ENCODE data around the gene TTC12. TPM values are rescaled to one million over a fixed set of nuclear protein-coding genes. Genes with fewer than 3 reads are reported as not detected.
A peak's percentile ranks its signal among the peaks of the same experiment; 100 is the strongest.

The TTC12 gene, protein sequence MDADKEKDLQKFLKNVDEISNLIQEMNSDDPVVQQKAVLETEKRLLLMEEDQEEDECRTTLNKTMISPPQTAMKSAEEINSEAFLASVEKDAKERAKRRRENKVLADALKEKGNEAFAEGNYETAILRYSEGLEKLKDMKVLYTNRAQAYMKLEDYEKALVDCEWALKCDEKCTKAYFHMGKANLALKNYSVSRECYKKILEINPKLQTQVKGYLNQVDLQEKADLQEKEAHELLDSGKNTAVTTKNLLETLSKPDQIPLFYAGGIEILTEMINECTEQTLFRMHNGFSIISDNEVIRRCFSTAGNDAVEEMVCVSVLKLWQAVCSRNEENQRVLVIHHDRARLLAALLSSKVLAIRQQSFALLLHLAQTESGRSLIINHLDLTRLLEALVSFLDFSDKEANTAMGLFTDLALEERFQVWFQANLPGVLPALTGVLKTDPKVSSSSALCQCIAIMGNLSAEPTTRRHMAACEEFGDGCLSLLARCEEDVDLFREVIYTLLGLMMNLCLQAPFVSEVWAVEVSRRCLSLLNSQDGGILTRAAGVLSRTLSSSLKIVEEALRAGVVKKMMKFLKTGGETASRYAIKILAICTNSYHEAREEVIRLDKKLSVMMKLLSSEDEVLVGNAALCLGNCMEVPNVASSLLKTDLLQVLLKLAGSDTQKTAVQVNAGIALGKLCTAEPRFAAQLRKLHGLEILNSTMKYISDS
- total RNA-seq (2022): 19.4 and 20.8 TPM in 2 replicates
- percentile 74 among the genes with signal in this experiment for Bru-seq, nascent RNA
- BruChase-seq, experiment 1, labeled RNA remaining after a 2-hour chase: percentile 62 among the genes with signal in this experiment
- BruChase-seq, experiment 2, labeled RNA remaining after a 6-hour chase: percentile 48 among the genes with signal in this experiment
- long read RNA-seq, transcript TTC12-219 (22 exons, 2,315 nt): major isoform, 6 of 15 reads
- long read RNA-seq, partial matches to known transcripts: 2 of 15 reads
- long read RNA-seq, other reads (novel, unspliced or antisense): 7 of 15 reads

DNA sequence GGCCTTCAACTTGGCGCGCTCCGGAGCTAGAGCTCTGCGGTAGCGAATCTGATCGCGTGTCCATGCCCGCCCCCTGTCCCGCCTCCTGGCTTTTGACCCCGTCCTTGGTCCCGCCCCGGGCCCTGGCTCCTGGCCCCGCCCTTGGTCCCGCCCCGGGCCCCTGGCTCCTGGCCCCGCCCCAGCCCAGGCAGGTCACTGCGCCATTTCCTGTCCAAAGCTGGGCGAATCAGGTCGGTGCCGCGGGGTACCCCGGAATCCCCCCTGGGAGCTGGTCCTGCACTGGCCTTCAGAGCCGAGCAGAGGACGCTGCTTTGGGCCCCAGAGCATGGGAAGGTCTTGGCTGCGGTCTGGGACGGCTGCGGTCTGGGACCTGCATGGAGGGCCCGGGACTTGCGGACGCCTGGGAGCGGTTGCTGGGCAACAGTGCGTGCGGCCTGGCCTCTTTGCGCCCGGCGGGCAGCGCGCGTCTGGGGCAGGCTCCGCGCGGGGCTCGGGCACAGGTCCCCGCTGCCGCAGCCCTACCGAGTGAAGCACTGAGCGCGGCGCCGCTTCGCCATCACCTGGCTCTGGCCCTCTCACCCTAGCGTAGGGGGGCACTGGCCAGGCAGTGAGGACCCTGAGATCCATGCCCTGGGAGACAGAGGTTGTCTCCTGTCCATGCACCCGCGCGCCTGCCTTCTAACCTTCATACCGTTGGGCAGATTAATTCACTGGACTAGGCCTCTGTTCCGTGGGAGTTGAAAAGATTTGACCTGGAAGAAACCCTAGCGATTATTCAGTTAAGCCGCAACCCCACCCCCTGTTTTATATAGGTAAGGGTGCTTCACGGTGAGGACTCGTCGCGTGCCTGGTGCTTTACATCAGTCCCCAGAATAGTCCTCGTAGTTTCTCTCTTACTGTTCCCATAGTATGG lies at the start of gene TTC12:
Gene TTC12, plus strand, starts transcription at position 195 of the 913 bp plus-strand sequence. CDS start 1,675 bp downstream, outside the sequence.
- peak; percentile 97 to 99 for DNase-seq
- no peaks in the 10 kb centered on the region for H3K9me3 Mint-ChIP-seq (ENCODE audit: unreplicated experiment)
- Histone ChIP-seq H3K4me3 (ENCODE audit: low read depth, low read length) (peak within 1 kb of the TSS; percentile 72), H3K27me3 (replicated peaks; ENCODE audit: control insufficient read depth, insufficient read depth, low read length) (no peaks in the 10 kb centered on the region), H3K4me1 (peaks cover 10% of the 10 kb centered on the region), H3K9me3 (no peaks in the 10 kb centered on the region), H3K36me3 (ENCODE audit: control insufficient read depth, insufficient read depth, low read length) (no peaks in the 10 kb centered on the region)
- TSS peak; percentile 46 for BruUV-seq (replicated peaks)
- peak within 1 kb of the TSS; percentile 35 for H3K27ac Mint-ChIP-seq (ENCODE audit: unreplicated experiment)
- H3K36me3 Mint-ChIP-seq (ENCODE audit: insufficient read depth, unreplicated experiment): no peaks in the 10 kb centered on the region
- peaks cover 6% of the 10 kb centered on the region for H3K4me1 Mint-ChIP-seq (ENCODE audit: low read depth, unreplicated experiment)
- ChIA-PET POLR2A (interaction anchor here (0.5 to 1.2 kb wide), 10 partner anchors 11 to 840 kb away, joined by 3 to 18 read pairs (median 4); partner anchors contain the start of gene ZW10), CTCF (interaction anchor here (0.6 to 2.0 kb wide), 8 partner anchors 25 to 801 kb away, joined by 3 to 14 read pairs (median 5); partner anchors contain the start of gene ZW10)
- TF ChIP-seq, protein P1, sequence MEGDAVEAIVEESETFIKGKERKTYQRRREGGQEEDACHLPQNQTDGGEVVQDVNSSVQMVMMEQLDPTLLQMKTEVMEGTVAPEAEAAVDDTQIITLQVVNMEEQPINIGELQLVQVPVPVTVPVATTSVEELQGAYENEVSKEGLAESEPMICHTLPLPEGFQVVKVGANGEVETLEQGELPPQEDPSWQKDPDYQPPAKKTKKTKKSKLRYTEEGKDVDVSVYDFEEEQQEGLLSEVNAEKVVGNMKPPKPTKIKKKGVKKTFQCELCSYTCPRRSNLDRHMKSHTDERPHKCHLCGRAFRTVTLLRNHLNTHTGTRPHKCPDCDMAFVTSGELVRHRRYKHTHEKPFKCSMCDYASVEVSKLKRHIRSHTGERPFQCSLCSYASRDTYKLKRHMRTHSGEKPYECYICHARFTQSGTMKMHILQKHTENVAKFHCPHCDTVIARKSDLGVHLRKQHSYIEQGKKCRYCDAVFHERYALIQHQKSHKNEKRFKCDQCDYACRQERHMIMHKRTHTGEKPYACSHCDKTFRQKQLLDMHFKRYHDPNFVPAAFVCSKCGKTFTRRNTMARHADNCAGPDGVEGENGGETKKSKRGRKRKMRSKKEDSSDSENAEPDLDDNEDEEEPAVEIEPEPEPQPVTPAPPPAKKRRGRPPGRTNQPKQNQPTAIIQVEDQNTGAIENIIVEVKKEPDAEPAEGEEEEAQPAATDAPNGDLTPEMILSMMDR (IDR thresholded peaks at IDR 0.05; ENCODE audit: insufficient read depth in 1 of 2, low read depth in 1 of 2, low read length in 1 of 2, severe bottlenecking in 1 of 2, unreplicated experiment in 1 of 2): no peak
- H3K4me3 Mint-ChIP-seq (ENCODE audit: unreplicated experiment): peak within 1 kb of the TSS; percentile 70
- intact Hi-C loops (cut with micrococcal nuclease; ENCODE audit: unreplicated experiment): loop anchor here (1.0 to 2.0 kb wide), 3 partner anchors 70 to 412 kb away; no protein-coding TSS in a partner anchor
- H3K27me3 Mint-ChIP-seq (ENCODE audit: insufficient read depth, unreplicated experiment): no peaks in the 10 kb centered on the region

DNA sequence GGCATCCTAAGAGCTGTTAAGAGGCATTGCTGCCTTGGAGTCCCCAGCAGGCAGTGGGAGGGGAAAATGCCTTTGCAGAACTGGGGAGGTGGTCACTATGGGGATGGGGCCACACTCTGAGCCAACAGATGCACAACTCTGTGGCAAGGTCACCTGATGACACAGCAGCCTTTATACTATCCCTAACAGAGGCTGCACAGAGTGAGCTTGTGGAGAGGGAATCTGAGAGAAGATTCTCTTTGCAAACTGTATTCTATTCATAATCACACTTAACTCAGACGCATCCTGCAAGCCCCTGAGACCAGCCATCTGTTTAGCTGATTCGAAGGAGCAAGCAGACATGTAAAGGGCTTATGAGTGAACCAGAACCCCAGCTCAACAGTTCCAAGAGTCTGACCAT lies 49.0 kb upstream of the TTC12 start:
- POLR2A ChIA-PET: no interaction called here
- BruUV-seq (replicated peaks): no TSS peak
- TF ChIP-seq, protein P1 (IDR thresholded peaks at IDR 0.05; ENCODE audit: insufficient read depth in 1 of 2, low read depth in 1 of 2, low read length in 1 of 2, severe bottlenecking in 1 of 2, unreplicated experiment in 1 of 2): no peak
- peaks cover 13% of the 10 kb centered on the region for H3K27me3 Mint-ChIP-seq (ENCODE audit: insufficient read depth, unreplicated experiment)
- H3K27ac Mint-ChIP-seq (ENCODE audit: unreplicated experiment): no peak overlapping the region
- no peak overlapping the region for H3K4me3 Mint-ChIP-seq (ENCODE audit: unreplicated experiment)
- no peaks in the 10 kb centered on the region for H3K9me3 ChIP-seq
- CTCF ChIA-PET: no interaction called here
- H3K4me1 ChIP-seq: no peaks in the 10 kb centered on the region
- no peak for DNase-seq
- no peaks in the 10 kb centered on the region for H3K36me3 Mint-ChIP-seq (ENCODE audit: insufficient read depth, unreplicated experiment)
- no peaks in the 10 kb centered on the region for H3K36me3 ChIP-seq (ENCODE audit: control insufficient read depth, insufficient read depth, low read length)
- H3K9me3 Mint-ChIP-seq (ENCODE audit: unreplicated experiment): no peaks in the 10 kb centered on the region
- H3K4me1 Mint-ChIP-seq (ENCODE audit: low read depth, unreplicated experiment): no peaks in the 10 kb centered on the region
- no peak overlapping the region for H3K4me3 ChIP-seq (ENCODE audit: low read depth, low read length)
- intact Hi-C loops (cut with micrococcal nuclease; ENCODE audit: unreplicated experiment): no loop called here
- H3K27me3 ChIP-seq (replicated peaks; ENCODE audit: control insufficient read depth, insufficient read depth, low read length): no peaks in the 10 kb centered on the region; the same call in 1 of the 2 replicates
